K562 (cell line): ENCODE results near the gene DHX58. TPM values are rescaled to one million over a fixed set of nuclear protein-coding genes. Genes with fewer than 3 reads are reported as not detected.

ENCODE experiments used
- E2F5 ChIP-seq: sonication (generic); formaldehyde crosslinking; IDR thresholded peaks from 2 replicates; pipeline ENCODE4 v1.8.0; 2022; ENCODE audit warnings: mild to moderate bottlenecking, missing genetic modification reagents
- EGR1 ChIP-seq: fragments of 450-650 bp; conservative IDR thresholded peaks from 2 replicates; pipeline ENCODE4 v1.6.1; 2017; ENCODE audit warnings: mild to moderate bottlenecking
- HNRNPK ChIP-seq: fragments of 200-400 bp; formaldehyde crosslinking; IDR thresholded peaks from one replicate; pipeline ENCODE4 v1.6.1; 2018; ENCODE audit warnings: mild to moderate bottlenecking, low read depth, low read length; ENCODE audit not compliant: poor library complexity, severe bottlenecking
- PKNOX1 ChIP-seq: fragments of 450-650 bp; IDR thresholded peaks from 2 replicates; pipeline ENCODE4 v1.6.1; 2016
- REST ChIP-seq, 2 experiments: fragments of 450-650 bp; formaldehyde crosslinking in 1 of 2; IDR thresholded peaks; 2 replicates each; pipeline versions ENCODE4 v1.4.0 to v1.6.1; 2014 to 2020; ENCODE audit warnings: mild to moderate bottlenecking in 2 of 2, borderline replicate concordance in 1 of 2, low read depth in 1 of 2
- TSC22D4 ChIP-seq: fragments of 450-650 bp; IDR thresholded peaks from 2 replicates; pipeline ENCODE4 v1.6.1; 2016; ENCODE audit warnings: missing genetic modification characterization, missing biosample characterization, control low read depth
- ZNF407 ChIP-seq: fragments of 450-650 bp; IDR thresholded peaks from 2 replicates; pipeline ENCODE4 v1.6.1; 2016; ENCODE audit warnings: low read depth
- polyA plus RNA-seq, 8 experiments: library from polyadenylated mRNA; depleted of rRNA in 4 of 8; stranded (reverse) in 5 of 8; unstranded in 3 of 8; fragments of >200 nt; fragmentation: Nextera tagmentation in 2 of 8; fragmentation: Illumina TruSeq in 1 of 8; extraction: Ambion mirVana in 2 of 8; extraction: Trizol in 1 of 8; gene quantifications; 2 replicates each; pipeline versions ENCODE4 v1.2.1 to v1.2.3, GENCODE V29; 2011 to 2014; ENCODE audit warnings: inconsistent platforms in 1 of 8, missing spikeins in 1 of 8
- total RNA-seq, 7 experiments: library from RNA; depleted of rRNA in 6 of 7; stranded (reverse); fragments of >200 nt in 6 of 7; fragmentation: Illumina TruSeq in 2 of 7; extraction: Trizol in 2 of 7; gene quantifications; 2 replicates each; pipeline versions ENCODE4 v1.2.1 to v1.2.3, GENCODE V29; 2011 to 2021; ENCODE audit warnings: low replicate concordance in 1 of 7

DHX58 gene
- total and polyA plus RNA-seq, 9 of the 15 experiments (the other 6 are each of a cell fraction or from before 2014, with no cell fraction given): 0.15 to 3.0 (median 1.4) TPM

- peak; percentile 75 for TF ChIP-seq REST (IDR thresholded peaks at IDR 0.05; ENCODE audit: borderline replicate concordance)
- no peak for TF ChIP-seq REST (CRISPR knock-in tag; IDR thresholded peaks at IDR 0.05; ENCODE audit: low read depth)
- 0 out of 2 replicates have a peak, but pooled peaks have one; percentile 22 for TF ChIP-seq EGR1
- no peak for TF ChIP-seq TSC22D4 (tag)
- TF ChIP-seq PKNOX1: no peak
- TF ChIP-seq ZNF407: no peak
- TF ChIP-seq E2F5: no peak
- TF ChIP-seq HNRNPK: no peak
Measured at GRCh38 chr17:42072323-42073187, 40.0 kb downstream of the DHX58 start (continued).
